WI38 (cell line): Measurements from ENCODE around the gene SNAPC2.

Source experiments
- H3K4me3 ChIP-seq: 2 replicates; pipeline ENCODE4 v1.5.1; 2011; ENCODE audit warnings: low read depth, mild to moderate bottlenecking, control low read depth, low read length
- TF ChIP-seq, protein P1 (sequence below): IDR thresholded peaks from 2 replicates; pipeline ENCODE4 v1.5.1; 2012; ENCODE audit warnings: low read depth, mild to moderate bottlenecking, control low read depth, low read length

Gene SNAPC2

DNA sequence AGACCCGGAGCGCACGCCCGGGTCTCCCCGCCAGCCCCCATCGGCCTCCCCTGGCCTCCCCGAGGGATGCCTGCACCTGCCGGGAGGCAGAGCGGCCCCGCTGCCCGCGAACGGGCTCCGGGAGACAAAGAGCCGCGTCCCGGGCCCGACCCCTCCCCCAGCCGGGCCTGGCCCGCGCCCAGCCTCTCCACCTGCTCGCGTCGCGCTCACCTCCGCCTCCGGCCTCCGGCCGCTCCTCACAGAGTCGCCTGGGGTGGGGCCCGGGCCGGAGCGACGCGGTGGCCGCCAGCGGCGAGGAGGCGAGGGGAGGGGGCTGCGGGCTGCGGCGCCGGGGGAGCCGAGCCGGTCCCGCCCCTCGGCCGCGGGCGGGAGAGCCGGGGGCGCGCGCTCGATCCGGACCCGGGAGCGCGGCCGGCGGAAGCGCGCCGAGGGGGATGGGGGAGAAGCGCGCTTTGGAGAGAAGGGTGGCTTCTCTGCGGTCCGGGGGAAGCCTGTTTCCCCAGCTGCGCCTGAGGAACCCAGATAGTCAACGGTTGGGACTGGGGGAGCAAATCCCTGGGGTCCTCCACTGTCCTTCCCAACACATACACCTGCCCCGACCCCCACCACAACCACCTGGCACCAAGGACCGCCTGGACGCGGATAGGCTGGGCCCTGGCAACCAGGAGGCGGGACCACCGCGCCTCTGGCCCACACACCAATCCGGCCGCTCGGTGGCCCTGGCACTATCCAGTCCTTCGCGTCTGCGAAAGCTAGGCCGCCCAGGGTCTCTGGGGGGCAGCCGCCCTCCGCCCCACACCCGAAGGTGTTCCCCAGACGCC is 45.9 kb upstream of the SNAPC2 start, which contains the start of gene PRR36:
Gene PRR36, minus strand, starts transcription at position 315 of the 821 bp plus-strand sequence. CDS start 701 bp downstream, outside the sequence.
- no peak within 1 kb of the TSS; the same call in 1 of the 2 replicates for H3K4me3 ChIP-seq
- TF ChIP-seq, protein P1, sequence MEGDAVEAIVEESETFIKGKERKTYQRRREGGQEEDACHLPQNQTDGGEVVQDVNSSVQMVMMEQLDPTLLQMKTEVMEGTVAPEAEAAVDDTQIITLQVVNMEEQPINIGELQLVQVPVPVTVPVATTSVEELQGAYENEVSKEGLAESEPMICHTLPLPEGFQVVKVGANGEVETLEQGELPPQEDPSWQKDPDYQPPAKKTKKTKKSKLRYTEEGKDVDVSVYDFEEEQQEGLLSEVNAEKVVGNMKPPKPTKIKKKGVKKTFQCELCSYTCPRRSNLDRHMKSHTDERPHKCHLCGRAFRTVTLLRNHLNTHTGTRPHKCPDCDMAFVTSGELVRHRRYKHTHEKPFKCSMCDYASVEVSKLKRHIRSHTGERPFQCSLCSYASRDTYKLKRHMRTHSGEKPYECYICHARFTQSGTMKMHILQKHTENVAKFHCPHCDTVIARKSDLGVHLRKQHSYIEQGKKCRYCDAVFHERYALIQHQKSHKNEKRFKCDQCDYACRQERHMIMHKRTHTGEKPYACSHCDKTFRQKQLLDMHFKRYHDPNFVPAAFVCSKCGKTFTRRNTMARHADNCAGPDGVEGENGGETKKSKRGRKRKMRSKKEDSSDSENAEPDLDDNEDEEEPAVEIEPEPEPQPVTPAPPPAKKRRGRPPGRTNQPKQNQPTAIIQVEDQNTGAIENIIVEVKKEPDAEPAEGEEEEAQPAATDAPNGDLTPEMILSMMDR, result no peak

DNA sequence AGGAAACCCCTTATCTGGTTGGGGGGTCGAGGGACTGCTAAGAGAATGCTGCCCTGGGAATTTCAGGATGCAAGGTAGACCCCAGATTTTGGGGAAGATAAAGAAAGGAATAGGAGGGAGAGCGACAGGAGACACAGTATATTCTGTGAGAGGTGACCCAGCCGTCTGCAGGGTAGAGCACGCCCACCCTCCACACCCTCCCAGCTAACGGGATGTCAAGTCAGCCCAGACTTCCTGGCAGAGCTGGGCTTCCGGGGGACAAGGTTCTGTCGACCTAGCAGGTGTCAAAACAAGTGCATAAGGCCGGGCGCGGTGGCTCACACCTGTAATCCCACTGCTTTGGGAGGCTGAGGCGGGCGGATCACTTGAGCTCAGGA is 45.3 kb upstream of the SNAPC2 start:
- TF ChIP-seq, protein P1, result no peak
- H3K4me3 ChIP-seq, result no peak overlapping the region

- H3K4me3 ChIP-seq, result no peak overlapping the region
- TF ChIP-seq, protein P1, result no peak
Observed at GRCh38 chr19:7877249-7877836, 42.8 kb upstream of the SNAPC2 start.

DNA sequence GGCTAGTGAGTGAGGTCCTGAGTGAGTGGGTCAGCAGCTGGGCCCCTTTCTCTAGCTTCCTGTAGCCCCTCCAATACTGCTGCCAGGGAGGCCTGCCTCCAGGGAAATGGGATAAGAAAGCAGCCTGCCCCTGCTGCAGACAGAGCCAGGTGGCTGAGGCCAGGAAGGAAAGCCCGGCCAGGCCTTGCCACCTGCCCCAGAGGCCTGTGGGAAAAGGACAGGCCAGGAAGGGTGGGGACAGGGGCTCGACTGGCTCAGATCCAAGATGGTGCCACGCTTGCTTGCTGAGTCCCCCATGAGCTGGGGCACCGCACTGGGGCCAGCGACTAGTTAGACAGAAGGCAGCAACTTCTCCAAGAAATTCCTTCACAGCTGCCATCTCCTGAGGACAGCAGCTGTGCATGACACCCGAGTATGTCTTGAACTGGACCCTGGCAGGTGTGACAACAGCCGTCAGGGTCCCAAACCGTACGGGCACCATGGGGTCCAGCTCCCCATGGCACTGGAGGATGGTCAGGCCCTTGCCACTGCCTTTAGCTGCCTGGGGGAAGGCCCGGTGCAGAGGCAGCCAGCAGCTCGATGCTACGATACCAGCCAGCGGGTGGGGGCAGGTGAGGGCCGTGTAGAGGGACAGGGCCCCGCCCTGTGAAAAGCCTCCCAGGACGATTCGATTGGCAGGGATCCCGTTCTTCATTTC is 40.9 kb upstream of the SNAPC2 start:
- H3K4me3 ChIP-seq, result no peak overlapping the region
- TF ChIP-seq, protein P1, result no peak

DNA sequence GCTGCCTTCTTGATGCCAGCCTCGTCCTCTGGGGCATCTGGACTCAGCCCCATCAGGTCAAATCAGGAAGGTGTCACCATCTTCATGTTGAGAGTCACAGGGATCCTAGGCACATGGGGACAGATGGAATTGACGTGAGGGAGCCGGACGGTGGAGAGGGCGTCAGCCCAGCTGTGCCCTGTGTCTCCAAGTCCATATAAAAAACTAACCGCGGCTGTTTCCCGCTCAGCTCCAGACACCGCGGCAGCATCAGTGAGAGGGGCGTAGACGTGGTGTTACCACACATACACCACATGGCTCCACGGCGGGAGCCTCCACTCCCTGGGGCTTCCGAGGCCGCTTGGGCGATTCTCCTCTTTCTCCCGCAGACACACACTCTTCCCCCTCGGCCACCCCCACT is 40.3 kb upstream of the SNAPC2 start:
- TF ChIP-seq, protein P1, result no peak
- no peak overlapping the region for H3K4me3 ChIP-seq

DNA sequence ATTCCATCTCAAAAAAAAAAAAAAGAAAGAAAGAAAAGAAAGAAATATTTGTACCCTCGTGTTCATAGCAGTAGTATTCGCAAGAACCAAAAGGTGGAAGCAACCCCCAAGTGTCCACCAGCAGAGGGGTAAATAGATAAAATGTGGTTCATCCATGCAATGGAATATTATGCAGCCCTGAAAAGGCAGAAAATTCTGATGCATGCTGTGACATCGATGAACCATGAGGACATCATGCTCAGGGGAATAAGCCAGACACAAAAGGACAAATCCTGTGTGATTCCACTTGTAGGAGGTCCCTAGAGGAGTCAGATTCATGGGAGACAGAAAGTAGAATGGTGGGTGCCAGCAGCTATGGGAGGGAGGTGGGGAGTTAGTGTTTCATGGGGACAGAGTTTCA is 38.2 kb upstream of the SNAPC2 start:
- no peak overlapping the region for H3K4me3 ChIP-seq
- TF ChIP-seq, protein P1, result no peak
